GM18868 (cell line): ENCODE data around the gene ZNF821.
"Not testable (repeated sequence)": the region's sequence is repeated elsewhere in the genome, so short reads cannot be mapped to it uniquely, and the experiment has no call there.

Experiments
- ATAC-seq: cut with Tn5 transposase; IDR thresholded peaks from one replicate; pipeline ENCODE4 v1.9.1; 2021; ENCODE audit warnings: mild to moderate bottlenecking, moderate library complexity; ENCODE audit not compliant: unreplicated experiment

The ZNF821 gene, protein sequence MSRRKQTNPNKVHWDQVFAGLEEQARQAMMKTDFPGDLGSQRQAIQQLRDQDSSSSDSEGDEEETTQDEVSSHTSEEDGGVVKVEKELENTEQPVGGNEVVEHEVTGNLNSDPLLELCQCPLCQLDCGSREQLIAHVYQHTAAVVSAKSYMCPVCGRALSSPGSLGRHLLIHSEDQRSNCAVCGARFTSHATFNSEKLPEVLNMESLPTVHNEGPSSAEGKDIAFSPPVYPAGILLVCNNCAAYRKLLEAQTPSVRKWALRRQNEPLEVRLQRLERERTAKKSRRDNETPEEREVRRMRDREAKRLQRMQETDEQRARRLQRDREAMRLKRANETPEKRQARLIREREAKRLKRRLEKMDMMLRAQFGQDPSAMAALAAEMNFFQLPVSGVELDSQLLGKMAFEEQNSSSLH

DNA sequence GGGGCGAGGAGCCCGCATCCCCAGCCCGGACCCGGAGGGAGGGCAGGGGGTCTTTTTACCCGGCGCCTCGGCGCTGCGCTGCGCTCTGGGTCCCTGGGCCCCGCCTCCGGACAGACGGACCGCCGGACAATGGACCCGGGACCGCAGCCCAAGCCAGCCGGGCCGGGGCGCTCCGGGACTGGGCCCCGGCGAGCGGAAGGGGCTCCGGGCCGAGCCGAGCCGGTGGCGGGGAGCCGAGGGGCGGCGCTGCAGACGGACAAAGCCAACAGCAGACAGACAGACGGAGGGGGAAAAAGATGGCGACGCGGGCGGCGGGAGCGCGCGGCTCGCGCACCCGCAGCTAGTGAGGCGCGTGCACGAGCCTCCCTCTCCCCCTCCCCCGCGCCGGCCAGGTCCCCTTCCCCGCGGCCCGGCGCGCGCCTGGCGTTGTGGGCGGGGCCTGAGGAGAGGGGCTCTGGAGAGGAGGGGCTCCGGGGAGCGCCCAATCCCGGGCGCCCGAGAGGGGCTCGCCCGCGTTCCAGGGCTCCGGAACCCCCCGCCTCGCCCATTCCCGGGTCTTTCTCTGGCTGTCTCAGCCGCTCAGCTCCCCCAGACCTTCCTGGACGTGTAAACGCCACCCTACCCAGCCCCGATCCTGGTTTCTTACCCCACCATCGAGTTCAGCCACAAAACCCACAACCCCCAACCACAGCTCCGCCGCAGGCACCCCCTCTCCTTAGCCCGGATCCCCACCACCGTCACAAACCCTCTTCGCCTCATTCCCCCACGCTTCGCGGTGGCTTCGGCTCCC is at the start of gene ZNF821:
Gene ZNF821, minus strand, starts transcription at position 334 of the 790 bp plus-strand sequence. CDS start 4,236 bp downstream, outside the sequence.
- peak; percentile 50 for ATAC-seq

DNA sequence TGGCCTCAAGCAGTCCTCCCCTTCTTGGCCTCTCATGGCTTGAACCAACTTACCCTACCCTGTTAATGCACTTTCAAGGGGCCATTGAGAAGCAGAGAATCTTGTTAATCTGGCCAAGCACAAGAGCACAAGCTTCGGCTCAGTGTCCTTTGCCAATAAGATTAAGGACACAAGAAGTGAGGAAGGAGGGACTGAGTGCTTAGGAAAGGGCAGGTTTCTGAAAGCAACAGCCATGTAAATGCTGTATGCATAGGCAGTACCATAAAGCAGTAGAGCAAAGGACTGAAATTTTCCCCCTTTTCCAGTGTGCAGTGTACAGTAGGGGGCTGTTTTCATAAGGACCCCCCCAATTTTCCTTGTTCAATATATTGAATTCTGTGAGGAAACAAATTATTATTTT is 49.0 kb upstream of the ZNF821 start:
- ATAC-seq: no peak

DNA sequence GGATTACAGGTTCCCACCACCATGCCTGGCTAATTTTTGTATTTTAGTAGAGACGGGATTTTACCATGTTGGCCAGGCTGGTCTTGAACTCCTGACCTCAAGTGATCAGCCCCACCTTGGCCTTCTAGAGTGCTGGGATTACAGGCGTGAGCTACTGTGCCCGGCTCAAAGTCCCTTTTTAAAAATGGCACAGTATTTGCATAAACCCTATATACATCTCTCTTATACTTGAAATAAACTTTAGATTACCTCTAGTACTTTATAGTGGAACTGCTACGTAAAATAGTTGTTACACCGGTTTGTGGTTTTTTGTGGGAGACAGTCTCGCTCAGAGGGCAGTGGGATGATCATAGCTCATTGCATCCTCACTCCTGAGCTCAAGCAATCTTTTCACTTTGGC is 47.6 kb upstream of the ZNF821 start:
- no peak for ATAC-seq

DNA sequence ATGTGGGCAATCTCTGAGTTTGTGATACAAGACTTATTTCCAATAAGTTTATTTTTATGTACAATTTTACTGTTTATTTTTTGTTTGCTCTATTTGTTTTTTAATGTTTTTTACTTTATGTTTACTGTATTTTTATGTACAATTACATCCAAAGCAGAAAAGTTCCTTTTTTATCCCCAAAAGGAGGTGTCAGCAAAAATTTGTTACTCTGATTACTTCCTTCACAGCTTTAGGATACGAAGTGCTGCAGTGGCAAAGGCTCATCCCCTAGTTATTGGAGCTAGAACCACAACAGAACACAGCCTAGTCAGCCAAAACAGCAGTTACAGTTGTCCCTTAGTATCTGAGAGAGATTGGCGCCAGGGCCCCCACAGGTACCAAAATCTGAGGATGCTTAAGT is 47.0 kb upstream of the ZNF821 start:
- no peak for ATAC-seq

DNA sequence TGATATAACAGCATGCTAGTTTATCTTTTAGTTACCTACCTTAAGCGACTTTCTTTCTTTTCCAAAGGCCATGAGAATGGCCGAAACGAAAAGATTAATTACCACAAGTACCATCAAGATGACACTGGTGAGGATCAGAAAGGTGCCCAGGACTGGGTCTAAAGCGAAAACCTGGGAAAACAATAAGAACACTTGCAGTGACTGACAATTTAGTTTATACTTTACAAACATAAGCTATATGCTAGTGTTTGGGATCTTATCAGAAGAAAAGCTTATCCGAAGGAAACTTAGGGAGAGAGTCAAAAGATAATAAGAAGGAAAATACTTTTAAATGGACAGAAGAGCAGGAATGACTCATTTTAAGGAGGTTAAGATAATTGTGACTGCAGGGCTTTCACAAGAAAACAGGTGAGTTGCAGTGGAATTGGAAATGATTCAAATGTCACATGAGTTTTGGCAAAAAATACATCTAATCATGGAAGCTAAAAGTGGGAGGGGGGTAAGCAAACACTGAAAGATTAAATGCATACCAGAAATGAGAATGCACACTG is 46.1 kb upstream of the ZNF821 start:
- ATAC-seq: no peak

DNA sequence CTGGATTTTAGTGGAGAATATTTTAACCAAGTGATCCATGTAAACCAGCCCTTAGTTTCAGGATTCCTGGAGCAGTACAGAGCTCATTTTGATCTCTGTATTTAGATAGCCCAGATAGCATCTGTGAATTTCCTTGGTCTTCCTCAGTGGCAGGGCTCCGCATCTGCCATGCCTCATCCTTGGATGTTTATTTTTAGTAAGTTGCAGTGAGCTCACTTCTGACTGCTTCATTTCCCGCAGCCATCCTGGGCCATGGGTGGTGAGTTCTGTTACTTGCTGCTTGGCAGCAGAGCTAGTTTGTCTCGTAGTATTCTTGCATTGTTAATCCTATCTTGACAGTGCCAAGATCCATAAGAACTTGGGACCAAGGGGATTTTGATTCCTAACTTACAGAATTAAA is 45.1 kb upstream of the ZNF821 start:
- no peak for ATAC-seq

DNA sequence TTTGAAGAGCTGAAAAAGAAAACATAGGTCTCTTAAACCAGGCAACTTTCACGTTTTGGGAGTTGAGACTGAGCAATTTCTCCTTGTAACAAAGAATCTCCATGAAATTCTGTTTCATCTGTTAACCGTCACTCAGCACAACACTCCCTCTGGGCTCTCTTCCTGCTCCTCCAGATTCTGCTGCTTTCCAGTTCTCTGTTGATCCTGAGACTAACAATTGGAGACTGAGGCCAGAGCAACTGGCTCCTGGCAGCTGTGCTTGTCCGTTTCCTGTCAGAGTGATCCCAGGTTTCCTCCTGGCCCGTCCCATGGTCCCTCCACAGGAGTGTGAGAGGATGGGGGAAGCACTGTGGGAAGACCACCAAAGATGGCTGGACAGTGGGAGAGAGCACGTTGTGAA is 43.8 kb upstream of the ZNF821 start:
- ATAC-seq: no peak

DNA sequence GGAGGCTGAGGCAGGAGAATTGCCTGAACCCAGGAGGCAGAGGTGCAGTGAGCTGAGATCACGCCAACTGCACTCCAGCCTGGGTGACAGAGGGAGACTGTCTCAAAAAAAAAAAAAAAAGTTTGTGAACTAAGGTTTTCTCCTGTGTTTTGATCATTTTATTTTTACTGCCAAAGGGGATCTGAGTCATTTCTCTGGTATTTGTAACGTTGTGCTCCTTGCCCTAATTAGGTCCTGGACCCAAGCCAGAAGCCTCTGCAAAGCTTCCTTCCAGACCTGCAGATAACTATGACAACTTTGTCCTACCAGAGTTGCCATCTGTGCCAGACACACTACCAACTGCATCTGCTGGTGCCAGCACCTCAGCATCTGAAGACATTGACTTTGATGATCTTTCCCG is 43.4 kb upstream of the ZNF821 start:
- no peak for ATAC-seq

DNA sequence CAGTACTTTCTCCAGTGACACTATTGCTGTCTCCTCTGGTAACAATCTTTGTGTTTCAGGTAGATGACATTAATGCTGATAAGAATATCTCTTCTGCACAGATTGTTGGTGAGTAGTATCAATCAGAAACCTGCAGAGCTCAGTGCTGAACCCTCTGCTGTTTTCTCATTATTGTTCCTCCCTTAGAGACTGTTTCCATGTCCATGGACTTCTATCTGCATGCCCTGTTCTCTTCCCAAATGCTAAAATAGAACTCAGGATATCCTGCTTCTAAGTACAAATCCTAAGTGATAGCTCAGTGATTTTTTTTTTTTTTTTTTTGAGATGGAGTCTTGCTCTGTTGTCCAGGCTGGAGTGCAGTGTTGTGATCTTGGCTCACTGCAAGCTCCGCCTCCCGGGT is 40.7 kb upstream of the ZNF821 start:
- ATAC-seq: no peak

DNA sequence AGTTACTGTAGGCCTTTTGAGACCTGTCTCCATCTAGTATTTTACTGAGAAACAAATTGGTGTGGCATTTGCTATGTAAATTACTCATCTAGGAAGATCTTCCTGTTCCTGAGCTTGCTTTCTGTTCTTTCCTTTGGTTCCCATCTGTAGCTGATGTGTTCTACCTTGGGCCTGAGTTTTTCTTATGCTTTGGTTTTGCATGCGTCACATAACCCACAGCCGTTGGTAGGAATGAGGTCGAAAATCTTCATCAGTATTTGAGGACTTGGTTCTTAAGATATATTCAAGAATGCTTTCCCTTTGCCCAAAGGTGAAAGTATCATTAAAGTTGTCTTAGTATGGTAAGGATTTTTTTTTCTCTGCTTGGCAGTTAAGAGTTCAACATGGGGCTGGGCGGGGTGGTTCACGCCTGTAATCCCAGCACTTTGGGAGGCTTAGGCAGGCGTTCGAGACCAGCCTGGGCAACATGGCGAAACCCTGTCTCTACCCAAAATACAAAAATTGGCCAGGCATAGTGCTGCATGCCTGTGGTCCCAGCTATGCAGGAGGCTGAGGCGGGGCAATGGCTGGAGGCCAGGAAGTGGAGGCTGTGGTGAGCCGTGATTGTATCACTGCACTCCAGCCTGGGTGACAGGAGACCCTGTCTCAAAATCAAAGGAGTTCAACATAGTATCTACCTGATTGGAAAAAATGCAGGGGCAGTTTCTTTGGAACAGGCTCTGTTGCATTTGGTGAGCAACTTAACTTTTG is 40.1 kb upstream of the ZNF821 start:
- ATAC-seq: no peak

DNA sequence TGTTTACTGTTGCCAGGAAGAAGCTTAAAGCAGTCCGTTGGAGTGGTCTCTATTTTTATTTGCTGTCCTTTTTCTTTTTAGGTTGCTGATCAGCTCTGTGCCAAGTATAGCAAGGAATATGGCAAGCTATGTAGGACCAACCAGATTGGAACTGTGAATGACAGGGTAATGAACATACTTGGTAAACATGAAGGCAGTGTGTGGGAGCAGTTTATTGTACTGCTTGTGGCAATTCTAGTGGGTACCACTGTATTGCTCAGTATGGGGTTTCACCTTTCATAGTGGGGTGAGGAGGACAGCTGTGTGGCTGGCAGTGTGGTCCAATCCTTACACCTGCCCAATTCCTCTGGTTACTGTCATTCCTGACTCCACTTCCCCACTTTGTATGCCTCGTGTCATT is 36.7 kb upstream of the ZNF821 start:
- no peak for ATAC-seq

DNA sequence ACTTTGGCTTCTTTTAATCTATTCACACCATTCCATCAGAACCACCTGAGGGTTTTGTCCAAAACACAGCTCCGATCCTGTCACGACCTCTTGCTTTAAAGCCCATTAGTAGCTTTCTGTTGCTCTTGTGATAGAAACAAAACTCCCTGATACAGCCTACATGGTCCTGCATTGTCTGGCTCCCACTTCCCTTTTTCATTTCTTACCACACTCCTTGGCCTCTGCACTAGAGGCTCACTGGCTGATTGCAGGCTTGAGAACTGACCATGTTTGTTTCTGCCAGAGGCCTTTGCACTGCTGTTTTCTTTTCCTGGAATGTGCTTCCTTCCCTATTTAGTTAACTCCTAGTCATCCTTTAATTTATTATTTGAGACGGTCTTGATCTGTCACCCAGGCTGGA is 35.1 kb upstream of the ZNF821 start:
- ATAC-seq: peak; percentile 77

DNA sequence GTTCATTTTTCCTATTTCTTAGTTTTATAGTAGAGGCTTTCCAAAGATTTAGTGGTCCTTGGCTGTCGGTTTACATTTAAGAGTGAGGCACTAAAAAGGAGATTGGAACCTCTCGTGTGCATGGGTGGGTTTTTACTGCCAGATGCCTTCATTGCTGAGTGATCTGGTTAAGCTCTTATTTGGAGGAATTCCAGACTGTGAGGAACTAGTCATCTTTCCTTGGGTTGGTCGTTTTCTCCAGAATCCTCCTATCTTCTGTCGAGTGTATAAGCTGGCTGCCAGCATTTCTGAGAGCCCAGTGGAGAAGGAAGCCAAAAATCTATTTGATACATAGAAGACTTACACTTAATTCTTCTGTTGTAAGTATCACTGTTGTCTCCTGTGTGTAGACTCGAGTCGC is 33.9 kb upstream of the ZNF821 start:
- no peak for ATAC-seq

DNA sequence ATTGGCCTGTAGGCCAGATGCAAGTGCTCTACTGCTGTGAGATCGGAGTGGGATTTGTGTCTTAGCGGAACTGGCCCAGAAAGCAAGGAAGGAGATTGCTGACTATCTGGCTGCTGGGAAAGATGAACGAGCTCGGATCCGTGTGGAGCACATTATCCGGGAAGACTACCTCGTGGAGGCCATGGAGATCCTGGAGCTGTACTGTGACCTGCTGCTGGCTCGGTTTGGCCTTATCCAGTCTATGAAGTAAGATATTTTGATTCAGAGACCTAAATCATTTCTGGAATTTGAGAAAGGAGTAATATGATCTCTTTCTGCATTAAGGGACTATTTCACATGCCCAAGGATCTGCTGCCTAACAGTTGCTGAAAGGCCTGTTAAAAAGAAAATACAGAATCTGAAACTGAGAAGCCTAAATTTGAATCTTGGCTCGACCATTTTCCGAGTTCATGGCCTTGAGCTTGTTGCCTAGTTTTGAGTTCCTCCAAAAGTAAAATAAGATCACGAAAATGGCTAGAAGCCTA is 32.5 kb upstream of the ZNF821 start:
- ATAC-seq: no peak

DNA sequence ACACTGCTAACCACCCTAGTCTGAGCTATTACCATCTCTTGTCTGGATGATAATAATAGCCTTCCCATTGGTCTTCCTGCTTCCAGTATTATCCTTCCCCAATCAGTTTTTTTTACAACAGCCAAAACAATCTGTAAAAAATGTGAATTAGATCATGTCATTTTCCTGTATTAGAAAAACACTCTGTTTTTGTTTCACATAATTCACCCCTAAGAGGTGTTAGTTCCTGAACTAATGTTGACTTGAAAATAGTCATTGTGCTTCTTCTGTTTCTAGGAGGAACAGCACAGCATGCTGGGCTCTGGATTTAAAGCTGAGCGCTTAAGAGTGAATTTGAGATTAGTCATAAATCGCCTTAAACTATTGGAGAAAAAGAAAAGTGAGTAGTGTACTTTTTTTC is 31.4 kb upstream of the ZNF821 start:
- ATAC-seq: no peak

DNA sequence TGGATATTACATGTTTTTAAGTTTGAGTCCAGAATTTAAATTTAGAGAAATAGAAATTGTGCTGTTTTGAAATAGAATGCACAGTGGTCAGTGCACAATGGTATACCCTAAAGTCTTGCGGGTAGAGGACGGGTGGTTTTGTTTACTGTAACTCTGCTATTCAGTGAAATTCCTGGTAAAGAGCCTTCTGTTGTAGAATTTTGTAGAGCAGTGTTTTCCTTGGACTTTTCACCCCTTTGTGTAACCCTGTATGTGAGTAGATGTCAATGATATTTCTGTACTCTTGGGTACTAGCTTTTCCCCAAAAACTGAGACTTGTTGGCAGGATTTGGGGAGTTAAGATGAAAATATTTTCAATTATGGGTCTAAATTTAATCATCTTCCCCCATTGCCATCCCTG is 30.8 kb upstream of the ZNF821 start:
- ATAC-seq: no peak

DNA sequence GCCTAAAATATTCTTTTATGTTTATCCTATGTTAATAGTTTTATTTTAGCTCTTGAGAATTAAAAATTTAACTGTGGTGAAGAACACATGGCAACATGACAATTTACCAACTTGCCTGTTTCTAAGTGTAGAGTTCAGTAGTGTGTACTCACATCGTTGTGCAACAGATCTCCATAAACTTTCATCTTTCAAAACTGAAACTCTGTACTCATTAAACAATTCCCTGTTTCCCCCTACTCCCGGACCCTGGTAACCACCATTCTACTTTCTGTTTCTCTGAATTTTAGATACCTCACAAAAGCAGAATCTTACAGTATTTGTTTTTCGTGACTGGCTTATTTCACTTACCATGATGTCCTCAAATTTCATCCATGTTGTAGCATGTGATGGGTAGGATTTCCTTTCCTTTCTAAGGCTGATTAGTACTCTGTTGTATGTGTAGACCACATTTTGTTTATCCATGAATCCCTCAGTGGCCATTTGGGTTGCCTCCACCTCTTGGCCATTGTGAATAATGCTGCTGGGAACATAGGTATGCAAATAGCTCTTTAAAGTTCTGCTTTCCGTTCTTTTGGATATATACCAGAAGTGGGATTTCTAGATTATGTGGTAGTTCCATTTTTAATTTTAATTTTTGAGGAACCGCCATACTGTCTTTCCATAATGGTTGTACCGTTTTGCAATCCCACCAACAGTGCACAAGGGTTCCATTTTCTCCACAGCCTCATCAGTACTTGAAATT is 28.7 kb upstream of the ZNF821 start:
- no peak for ATAC-seq

DNA sequence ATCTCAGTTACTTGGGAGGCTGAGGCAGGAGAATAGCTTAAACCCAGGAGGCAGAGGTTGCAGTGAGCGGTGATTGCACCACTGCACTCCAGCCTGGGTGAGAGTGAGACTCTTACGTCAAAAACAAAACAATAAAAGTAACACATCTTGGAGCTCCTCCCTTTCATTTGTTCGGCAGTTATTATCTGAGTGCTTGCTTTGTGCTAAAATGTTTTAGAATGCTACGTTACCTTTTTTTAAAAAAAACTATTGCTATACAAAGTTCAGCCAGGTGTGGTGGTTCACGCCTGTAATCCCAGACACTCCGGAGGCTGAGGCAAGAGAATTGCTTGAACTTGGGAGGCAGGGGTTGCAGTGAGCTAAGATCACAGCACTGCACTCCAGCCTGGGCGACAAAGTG is 27.1 kb upstream of the ZNF821 start:
- no peak for ATAC-seq

DNA sequence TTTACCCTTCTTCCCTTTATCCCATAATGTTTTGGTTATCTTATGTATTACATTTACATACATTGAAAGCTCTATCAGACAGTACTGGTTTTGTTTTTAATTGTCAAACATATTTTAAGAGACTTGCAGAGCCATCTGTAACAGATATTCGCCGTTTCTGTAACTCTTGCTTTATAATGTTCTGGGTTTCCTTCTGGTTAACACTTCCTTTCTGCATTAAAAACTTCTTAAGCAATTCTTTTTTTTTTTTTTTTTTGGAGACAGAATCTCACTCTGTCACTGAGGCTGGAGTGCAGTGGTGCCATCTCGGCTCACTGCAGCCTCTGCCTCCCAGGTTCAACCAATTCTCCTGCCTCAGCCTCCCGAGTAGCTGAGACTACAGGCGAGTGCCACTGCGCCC is 21.8 kb upstream of the ZNF821 start:
- ATAC-seq: not testable (repeated sequence)

DNA sequence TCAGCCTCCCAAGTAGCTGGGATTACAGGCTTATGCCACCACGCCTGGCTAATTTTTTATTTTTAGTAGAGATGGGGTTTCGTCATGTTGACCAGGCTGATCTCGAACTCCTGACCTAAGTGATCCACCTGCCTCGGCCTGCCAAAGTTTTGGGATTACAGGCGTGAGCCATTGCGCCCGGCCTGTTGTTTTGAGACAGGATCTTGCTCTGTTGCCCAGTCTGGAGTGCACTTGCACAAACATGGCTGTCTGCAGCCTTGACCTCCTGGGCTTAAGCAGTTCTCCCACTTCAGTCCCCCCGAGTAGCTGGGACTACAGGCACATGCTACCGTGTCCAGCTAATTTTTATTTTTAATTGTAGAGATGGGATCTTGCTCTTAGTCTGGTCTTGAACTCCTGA is 20.3 kb upstream of the ZNF821 start:
- ATAC-seq: no peak
